SKM-1 treated with dmso at 0.1 percent for 144 hours (cell line): ENCODE data around the gene KCNK17.

Source experiments
- DNase-seq: peaks from one replicate; lab custom pipeline; 2025; ENCODE audit not compliant: unreplicated experiment; lab: John Stamatoyannopoulos, UW

KCNK17 gene, protein sequence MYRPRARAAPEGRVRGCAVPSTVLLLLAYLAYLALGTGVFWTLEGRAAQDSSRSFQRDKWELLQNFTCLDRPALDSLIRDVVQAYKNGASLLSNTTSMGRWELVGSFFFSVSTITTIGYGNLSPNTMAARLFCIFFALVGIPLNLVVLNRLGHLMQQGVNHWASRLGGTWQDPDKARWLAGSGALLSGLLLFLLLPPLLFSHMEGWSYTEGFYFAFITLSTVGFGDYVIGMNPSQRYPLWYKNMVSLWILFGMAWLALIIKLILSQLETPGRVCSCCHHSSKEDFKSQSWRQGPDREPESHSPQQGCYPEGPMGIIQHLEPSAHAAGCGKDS

DNA sequence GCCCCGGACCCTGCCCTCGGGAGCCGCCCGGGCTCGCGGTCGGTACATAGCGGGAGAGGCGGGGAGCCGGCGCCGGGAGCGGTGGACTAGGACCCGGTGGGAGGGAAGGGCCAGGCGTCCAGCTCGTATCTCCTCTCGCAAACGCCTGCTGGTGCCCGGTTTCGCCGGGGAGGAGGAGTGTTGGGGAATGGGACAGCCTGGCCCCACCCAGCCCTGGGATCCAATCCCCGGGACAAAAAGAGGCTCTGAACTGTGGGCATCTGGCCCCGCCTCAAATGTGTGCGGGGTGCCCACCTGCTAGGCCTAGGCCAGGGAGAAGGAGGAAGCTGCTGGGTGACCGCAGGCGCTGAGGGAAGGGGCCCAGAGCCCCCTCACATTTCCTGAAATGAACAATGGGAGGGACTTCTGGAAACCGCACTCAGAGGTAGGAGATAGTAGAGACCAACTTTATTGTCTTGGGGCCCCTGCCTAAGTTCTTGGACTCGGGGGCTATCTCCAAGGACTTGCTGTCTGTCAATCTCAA lies at the start of gene KCNK17:
TSS of gene KCNK17 (minus strand) at position 147 of the 523 bp plus-strand sequence. CDS start at position 48, 99 bp downstream.
- DNase-seq, result no peak

DNA sequence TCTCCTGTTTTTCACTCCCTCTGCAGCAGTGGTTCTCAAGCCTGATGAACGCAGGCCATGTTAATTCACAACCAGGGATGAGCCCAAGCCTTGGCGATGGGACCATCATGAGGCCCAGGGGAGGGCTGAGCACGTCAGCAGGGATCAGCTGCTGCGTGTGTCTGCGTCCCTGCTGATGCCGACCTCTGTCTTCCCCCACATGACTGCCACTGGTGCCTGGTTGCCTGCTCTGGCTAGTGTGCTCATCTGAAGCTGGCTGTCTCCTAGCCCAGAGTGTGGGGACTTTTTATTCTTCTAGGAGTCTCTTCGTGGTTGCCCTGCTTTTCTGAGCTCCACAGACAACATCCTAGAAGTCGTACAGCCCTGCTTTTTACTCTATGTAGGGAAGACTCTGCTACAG lies 49.1 kb upstream of the KCNK17 start:
- no peak for DNase-seq

DNA sequence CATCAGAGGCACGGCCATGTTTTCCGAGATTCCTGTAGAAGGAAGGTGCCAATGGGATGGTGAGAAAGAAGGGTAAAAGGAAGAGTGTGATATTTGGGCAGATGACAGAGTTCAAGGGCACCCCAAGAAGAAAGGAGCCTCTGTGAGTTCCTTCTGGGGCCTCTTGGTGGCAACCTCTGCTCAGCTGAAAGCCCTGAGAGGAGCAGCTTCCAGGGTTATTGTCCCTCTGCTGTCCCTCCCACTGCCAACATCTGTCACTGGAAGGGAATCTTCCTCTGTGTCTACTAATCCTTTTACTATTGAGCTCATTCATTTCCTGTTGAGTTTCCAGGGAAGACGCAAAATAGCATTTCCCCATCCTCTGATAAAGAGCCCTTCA lies 48.3 kb upstream of the KCNK17 start:
- peak; percentile 18 for DNase-seq

DNA sequence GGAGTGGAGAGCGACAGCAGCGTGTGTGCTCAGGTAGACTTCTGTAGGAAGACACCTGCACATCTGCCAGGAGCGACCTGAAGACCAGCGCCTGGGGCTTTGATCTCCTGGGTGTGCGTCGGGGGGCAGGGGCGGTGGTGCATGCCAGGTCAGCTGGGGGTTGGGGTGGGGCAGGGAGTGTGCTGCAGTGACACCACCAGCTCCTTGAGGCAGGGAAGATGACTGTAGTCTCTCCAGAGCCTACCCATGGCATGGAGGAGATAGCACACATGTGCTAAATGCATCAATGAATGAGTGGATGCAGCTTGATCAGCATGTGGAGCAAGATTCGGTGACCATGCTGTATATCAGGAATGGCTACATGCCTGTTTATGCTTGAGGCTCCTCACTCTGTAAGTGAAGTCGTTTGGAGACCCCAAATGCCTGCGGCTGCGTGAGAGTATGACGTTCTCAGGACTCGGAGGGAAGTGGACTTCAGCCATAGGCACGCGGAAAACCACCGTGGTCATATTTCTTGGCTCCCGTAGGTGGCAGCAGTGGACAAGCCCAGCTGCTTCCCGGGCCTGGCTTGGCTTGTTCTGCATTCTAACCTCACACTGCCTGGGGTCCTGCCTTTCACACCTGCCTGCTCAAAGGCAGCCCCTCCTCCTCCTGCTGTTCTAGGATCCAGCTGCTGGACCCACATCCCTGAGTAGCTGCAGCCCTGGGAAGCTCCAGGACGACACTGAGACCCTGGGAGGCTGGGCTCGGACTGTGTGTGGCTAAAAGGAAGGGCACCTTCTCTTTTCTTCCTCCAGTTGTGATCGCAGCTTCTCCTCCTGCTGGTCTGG lies 47.7 kb upstream of the KCNK17 start:
- DNase-seq, result peak; percentile 71

DNA sequence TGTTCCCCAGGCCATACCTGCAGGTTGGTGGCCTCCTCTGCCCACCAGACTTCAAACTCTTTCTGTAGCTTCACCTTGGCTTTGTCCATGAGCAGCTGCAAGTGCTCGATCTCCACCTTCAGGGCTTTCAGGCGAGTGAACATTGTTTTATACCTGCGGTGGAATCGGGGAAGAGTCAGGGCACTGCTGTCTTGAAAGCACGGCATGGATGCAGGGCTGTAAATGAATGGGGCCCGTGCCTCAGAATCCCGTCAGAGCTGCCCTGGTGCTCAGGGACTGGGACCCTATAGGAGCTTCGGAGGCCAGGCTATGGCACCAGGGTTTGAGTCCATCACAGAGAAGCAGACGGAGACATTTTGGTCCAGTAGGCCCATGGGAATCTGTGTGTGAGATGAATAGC lies 46.2 kb upstream of the KCNK17 start:
- DNase-seq, result no peak

DNA sequence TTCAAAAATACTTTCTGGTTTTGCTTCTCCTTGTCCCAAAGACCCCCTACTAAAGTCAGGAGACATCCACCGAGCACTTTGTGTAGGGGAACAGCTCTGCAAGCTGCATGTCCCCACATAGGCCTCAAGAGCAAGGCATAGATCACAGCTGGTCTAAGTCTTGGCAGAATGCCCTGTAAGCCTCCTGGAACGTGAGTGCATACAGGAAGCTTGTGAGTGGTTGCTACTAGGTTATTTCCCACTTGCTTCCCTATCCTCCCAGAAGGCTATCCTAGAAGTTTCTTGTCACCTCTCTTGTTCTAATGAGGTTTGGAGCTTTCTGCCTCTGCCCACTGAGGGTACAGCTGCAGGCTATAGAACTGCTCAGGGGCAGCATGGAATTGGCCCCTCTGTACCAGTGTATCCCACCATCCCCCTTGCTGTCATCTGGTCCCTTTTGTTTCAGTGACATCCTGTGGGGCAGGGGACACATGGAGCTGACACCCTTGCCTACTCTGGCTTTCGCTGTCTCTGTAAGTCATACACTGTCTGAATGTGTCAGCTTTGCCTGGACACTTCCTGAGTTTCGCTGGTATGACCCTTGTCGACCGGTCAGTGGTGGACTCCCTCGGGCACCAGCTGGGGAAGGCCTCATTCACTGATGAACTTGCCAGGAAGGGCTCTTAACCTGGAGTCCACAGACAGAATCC lies 43.9 kb upstream of the KCNK17 start:
- DNase-seq, result no peak

DNA sequence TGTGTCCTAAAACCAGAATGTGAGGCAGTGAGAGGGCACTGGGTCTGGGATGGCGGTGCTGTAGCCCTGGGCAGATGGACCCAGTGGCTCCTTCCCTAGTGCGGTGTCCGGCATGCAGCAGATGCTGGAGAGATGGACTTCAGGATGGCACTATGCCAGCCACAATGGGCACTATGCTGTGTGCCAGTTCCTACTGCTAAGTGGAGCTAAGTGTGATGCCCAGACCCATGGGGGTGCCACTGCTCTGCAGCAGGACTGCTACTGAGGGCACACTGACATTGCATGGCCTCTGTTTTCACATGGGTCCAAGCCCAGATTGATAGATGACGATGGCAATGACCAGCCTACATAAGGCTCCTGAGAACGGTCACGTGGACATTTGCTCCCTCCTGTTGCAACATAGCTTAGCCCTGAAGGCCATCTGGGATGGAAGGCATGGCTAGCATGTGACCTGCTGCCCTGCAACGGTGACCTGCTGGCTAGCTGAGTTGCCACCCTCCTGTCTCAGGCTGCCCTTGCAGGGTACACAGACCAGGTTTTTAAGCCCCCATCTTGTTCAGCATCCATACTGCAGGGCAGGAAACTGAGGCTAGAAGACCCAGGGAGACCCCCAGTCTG lies 39.6 kb upstream of the KCNK17 start:
- no peak for DNase-seq

DNA sequence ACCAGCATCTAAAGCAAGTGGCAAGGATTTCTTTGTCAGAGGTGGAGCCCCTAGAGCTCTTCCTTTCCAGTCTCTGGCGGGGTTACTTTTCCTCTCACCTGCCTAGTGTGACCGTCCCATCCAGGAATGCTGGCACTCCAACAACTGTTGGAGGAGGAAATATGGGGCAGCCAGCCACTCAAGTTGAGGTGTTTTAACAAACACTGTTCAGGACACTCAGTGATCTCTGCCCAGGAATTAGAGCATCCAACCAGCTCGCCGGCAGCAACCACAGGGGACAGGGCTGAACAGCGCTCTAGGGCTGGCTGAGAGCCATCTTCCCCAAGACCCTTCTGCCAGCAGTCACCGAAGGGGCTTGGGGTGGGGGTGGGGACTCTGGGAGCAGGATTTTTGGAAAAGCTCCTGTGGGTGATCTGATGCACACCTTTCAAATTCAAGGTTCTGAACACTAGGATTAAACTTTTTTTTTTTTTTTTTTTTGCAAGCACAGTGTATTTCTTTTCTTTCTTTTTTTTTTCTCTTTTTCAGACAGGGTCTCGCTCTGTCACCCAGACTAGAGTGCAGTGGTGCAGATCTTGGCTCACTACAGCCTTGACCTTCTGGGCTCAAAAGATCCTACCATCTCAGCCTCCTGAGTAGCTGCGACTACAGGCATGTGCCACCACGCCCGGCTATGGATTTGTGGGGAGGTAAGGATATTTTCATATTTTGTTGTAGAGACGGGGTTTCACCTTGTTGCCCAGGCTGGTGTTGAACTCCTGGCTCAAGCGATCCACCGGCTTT lies 36.7 kb upstream of the KCNK17 start:
- DNase-seq, result no peak

DNA sequence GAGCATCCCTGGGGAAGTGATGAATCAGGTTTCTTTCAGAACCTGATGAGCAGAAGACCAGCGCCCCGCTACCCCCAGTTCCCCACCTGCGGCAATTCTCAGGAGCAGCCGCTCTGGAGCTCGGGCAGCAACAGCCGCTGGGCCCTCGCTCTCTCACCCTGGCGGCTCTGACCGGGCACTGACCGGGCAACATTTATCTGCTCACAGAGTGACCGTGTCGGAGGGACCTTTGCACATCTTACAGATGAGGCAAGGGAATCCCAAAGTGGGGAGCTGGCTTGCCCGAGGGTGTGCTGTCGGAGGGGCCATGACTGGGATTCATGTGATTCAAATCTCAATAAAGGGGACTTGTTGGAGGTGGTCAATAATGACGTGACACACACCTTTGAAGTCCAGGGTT lies 34.5 kb upstream of the KCNK17 start:
- DNase-seq, result no peak

DNA sequence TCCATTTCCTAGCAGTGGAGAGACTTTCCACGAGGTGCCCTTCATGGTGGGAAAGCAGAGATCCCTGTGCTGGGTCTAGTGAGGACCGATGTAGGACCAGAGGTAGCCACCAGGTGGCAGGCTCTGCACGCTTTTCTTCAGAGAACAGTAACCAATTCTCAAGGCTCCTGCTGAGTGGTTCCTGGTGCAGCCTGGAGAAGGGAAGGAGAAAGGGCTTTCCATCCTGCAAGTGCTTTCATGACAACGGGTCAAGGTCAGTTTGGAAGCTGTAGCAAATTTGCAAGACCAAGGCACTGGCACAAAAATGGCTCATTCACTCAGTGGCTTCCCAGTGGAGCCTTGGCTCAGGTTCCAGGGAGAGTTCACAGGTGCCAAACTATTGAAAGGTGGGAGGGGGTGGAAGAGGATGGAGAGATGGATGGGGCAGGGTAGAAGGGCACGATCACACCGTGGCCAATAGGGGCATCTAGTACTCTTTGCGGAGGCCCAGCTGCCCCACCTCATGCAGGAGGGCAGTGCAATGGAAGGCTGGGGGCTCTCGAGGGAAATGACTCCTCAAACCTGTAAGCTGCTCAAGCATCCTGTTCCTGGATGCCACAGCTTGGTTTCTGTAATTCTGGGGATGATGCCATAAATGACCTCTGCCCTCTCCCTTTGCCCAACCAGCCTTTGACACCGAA lies 33.8 kb upstream of the KCNK17 start:
- peak; percentile 47 for DNase-seq

DNA sequence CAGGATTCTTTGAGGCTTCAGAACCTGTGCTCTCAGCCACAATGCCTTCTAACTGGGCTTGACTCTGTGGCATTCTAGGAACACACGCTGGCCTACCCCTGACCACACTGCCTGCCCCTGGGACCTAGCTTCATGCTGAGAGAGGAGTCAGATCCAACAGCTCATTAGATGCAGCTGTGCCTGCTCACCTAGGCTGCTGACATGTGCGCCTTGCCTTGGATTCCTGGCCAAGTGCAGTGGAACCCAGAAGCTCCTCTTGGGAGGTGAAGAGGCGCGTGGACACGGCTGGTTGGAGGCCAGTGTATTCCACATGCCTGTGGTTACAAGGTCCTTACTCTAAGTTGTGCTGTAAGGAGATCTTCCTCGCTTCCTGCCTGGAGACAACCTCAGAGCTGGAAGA lies 33.0 kb upstream of the KCNK17 start:
- DNase-seq, result no peak

DNA sequence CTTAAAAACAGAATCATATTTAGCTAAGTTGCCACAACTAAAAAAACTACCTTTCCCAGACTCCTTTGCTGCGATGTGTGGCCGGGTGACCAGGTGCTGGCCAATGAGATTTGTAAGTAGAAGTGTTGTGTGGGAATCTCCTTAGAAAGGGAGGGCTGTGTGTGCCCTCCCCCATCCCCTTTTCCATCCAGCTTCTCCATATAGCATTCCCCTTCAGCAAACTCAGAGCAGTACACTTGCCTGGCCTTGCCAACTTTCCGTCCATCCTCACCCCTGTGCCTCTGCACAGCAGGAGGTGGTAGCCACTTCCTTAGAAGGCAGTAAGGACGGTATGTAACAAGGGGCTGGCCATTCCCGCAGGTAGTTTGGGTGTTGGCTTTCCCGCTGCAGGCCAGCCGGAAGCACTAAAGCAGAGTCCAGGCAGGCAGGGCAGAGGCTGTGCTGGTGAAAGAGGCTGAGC lies 30.6 kb upstream of the KCNK17 start:
- DNase-seq, result no peak

DNA sequence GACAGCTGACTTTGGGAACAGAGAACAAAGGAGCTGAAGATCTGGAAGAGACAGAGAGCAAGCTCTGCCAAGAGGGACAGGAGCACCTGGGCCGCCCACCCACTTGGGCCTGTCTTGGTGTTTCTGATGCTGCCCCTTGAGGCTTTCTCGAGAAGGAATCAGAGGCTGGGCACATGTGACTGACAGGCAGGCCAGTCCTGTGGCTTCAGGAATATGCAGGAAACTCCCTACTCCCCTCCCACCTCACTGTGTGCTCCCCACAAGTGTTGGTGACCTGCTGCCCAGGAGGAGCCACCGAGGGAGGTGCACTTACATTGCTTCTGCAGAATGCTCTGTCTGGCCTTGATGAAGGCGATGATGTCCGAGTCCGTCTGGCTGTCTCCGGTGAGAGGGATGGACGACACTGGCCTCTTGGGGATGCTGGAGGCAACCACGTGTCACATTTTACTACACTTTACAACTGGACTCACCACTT lies 29.2 kb upstream of the KCNK17 start:
- no peak for DNase-seq

DNA sequence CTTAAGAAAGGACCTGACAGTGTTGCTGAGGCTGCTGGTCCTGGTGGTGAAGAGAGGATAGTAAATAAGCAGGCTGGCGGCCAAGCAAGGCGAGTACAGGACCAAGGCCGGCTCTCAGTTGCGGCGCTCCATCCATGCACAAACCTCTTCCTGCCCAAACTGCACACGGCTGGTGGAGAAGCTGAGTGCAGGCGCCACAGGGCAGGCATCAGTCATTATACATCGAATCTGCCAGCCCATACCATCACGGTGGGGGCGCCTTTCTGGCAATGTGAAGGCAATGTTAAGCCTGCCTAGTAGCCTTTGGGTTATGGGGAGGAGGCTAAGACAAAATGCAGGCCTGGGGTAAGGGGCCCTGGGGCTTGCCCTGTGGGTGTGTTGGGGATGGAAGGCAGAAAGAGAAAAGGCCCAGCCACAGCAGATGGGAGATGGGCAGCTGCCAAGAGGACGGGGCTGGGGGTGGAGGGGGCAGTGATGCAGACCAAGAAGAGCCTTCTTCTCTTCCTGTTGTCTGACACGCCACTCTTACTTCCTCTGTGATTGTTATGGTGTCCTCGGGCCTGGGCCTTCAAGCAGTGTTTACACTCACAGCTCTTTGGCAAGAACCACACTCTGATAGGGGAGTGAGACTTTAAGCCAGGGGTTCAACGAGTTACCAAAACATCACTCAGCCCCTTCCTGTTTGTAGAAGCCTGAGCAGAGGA lies 28.6 kb upstream of the KCNK17 start:
- DNase-seq, result no peak

DNA sequence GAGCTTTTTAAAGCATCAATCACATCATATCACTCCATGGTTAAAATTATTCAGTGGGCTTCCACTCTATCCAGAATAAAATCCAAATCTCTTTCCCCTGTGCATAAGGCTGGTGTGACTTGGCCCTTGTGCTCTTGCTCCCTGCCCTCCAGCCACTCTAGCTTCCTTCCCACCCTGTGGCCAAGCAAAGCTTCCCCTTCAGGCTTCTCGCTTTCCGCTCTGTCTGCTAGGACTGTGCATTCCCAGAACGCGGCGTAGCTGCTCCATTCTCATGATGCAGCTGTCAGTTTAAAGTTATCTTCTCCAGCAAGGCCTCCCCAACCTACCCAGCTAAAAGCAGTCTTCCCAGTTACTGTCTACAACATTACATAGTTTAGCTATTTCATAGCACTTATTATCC lies 27.7 kb upstream of the KCNK17 start:
- no peak for DNase-seq

DNA sequence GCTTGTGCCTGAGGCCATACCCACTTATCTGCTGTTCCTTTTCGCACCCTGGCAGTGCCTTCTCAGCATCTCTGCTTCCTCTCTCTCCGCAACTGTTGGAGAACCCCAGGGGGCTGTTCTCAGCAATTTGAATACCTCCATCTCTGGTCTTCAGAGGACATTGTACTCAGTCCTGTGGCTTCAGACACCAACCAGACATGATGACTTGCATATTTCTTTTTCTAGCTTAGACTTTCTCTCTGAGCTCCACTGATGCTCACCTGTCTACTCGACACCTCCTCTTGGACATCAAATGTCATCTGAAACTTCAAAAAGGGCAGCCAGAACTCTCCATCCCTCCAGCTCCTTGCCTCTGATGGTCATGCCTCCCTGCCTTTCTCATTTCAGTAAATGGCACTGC lies 27.1 kb upstream of the KCNK17 start:
- no peak for DNase-seq

DNA sequence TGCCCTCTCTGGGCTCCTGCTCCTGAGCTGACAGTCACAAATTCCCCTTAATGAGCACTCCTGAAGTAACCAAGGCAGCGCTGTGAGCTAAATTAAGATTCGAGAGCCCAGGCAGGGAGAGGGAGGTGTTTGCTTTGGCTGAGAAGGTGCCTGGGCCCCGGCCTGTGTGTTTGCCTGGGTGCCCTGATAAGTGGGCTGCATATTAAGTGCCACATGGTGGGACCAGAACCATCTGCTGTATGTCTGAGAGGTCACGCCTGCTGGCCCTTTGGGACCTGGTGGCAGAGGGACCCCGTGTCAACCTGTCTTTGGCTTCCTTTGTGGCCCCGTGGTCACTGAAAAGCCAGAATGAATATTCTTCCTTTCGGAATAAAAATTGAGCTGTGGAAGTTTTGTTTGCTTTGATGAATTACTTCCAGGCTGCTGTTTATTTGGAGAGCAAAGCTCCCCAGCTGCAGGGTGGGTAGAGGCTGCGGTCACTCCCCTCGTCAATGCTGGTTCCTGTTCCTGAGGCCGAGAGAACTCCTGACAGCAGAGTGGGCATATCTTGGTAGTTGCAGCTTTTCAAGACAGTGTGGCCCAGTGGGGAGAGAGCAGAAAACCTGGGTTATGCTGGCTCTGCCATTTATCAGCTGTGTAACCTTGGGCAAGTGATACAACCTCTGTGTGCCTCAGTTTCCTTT lies 25.8 kb upstream of the KCNK17 start:
- no peak for DNase-seq

DNA sequence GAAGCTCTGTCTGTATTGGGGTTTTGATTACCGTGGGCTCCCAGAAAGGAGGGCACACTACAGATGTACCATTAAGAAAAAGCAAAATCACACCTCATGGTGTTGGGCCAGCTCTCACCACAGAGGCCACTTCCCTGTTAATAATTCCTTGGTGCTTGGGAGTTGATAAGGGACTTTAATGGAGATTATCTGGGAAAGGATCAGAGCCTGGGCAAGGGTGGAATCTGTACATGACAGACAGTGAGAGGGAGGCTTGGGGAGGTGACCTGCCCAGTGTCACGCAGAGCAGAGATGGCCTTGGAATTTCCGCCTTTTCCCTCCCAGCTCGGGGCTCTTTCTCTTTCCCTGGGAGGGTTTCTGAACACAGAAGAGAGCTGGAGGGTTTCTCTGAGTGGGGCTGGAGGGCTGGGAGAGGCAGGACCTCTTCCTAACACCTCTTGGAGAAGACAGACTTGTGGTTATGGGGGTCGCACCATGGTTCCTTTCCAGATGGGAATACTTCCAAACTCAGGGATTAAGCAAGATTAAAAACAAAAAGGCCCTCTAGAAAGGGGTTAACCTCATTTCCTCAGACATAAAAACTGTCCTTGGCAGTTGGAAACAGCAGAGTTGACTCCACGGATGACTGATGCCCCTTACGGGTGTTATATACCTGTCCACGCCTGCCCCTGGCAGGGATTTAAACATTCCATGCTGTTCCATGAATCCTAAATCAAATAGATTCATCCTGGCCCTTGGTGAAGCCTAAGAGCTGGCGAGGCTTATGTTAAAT lies 25.1 kb upstream of the KCNK17 start:
- DNase-seq, result no peak
